ENCODE measurements around the gene MAPK8IP2. TPM values are rescaled to one million over a fixed set of nuclear protein-coding genes. Genes with fewer than 3 reads are reported as not detected.
A peak's percentile ranks its signal among the peaks of the same experiment; 100 is the strongest.

MAPK8IP2 gene
- total and polyA plus RNA-seq, 8 donors: 0.66 to 2.3 (median 1.0) TPM

- Histone ChIP-seq H3K27me3 (peaks cover 0 to 5% of the 10 kb centered on the region in 2 donors), H3K27ac (no peak overlapping the region), H3K36me3 (peaks cover 0 to 54% of the 10 kb centered on the region in 2 donors), H3K4me3 (no peak overlapping the region), H3K4me1 (peaks cover 5 to 13% of the 10 kb centered on the region in 2 donors), H3K9me3 (no peaks in the 10 kb centered on the region)
- ATAC-seq (no peak), DNase-seq (no peak)
- intact Hi-C loops (cut with DNase I): no loop called here
- TF ChIP-seq, protein P1, sequence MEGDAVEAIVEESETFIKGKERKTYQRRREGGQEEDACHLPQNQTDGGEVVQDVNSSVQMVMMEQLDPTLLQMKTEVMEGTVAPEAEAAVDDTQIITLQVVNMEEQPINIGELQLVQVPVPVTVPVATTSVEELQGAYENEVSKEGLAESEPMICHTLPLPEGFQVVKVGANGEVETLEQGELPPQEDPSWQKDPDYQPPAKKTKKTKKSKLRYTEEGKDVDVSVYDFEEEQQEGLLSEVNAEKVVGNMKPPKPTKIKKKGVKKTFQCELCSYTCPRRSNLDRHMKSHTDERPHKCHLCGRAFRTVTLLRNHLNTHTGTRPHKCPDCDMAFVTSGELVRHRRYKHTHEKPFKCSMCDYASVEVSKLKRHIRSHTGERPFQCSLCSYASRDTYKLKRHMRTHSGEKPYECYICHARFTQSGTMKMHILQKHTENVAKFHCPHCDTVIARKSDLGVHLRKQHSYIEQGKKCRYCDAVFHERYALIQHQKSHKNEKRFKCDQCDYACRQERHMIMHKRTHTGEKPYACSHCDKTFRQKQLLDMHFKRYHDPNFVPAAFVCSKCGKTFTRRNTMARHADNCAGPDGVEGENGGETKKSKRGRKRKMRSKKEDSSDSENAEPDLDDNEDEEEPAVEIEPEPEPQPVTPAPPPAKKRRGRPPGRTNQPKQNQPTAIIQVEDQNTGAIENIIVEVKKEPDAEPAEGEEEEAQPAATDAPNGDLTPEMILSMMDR (IDR thresholded peaks at IDR 0.05): no peak
Observed at GRCh38 chr22:50575426-50575941, 25.1 kb upstream of the MAPK8IP2 start.

- TF ChIP-seq, protein P1 (IDR thresholded peaks at IDR 0.05): no peak
- no peak for DNase-seq
- Histone ChIP-seq H3K36me3 (peaks cover 0 to 54% of the 10 kb centered on the region in 2 donors), H3K4me3 (no peak overlapping the region), H3K4me1 (peaks cover 5 to 19% of the 10 kb centered on the region in 2 donors), H3K9me3 (no peaks in the 10 kb centered on the region), H3K27ac (no peak overlapping the region), H3K27me3 (peaks cover 0 to 5% of the 10 kb centered on the region in 2 donors)
- peak; percentile 10 for ATAC-seq
- intact Hi-C loops (cut with DNase I): no loop called here
Observed at GRCh38 chr22:50576070-50576469, 24.5 kb upstream of the MAPK8IP2 start.

DNA sequence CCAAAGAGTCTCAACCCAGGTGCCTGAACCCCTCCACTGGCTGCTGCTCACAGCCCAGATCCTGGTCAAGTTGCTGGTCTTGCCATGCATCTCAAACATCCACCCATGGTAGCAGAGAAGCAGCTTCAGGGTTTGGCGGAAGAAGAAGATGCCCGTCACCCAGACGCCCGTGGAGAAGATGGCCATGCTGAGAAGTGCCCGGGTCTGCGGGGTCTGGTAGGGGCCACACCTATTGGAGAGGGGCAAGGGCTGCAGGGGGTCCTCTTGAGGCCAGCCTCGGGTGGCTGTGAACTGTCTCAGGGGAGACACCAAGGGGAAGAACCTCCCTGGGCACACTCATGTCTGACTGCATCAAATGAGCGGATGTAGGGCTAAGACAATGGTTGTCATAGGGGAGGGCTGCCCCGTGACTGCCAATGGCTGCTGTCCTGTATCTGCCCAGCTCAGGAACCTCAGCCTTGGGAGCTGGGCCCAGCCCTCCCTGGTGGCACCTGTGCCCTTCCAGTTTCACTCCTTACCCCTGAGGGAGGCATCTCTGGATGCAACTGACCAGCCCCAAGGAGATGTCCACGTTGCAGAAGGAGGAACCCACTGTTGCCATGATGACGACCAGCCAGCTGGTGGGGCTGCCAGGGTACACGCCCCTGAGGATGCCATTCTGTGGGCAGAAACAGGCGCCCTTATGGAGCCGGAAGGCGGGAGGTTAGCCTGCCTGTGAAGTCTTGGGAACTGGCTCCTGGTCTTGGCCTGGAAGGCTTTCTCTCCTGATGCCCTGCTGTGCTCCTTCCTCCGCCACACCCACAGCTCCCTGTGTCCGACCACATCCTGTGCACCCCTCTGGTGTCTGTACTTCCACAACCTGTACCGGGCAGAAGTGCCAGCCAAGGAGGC lies 23.5 kb upstream of the MAPK8IP2 start:
- ATAC-seq: no peak
- H3K27me3 ChIP-seq: peaks cover 0 to 5% of the 10 kb centered on the region in 2 donors
- peaks cover 10 to 28% of the 10 kb centered on the region in 2 donors for H3K4me1 ChIP-seq
- TF ChIP-seq, protein P1 (IDR thresholded peaks at IDR 0.05): no peak
- peaks cover 0 to 47% of the 10 kb centered on the region in 2 donors for H3K36me3 ChIP-seq
- intact Hi-C loops (cut with DNase I): no loop called here
- H3K9me3 ChIP-seq: no peaks in the 10 kb centered on the region
- H3K4me3 ChIP-seq: no peak overlapping the region
- H3K27ac ChIP-seq: no peak overlapping the region
- no peak for DNase-seq

DNA sequence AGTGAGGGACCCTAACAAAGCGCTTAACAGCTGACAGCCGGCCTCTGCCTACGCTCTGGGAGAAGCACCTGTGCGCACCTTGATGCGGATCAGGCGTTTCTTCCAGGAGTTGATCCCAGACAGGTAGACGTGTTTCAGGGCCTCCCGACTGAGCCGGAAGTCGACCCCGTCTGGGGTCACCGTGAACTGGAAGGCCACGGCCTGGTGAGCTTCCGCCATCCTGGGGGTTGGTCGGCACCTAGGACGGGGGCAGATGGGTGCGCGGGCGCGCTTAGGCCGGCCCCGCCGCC lies 23.0 kb upstream of the MAPK8IP2 start:
- TF ChIP-seq, protein P1 (IDR thresholded peaks at IDR 0.05): no peak
- Histone ChIP-seq H3K27me3 (peaks cover 0 to 5% of the 10 kb centered on the region in 2 donors), H3K4me1 (peaks cover 10 to 29% of the 10 kb centered on the region in 2 donors), H3K4me3 (no peak overlapping the region), H3K27ac (no peak overlapping the region), H3K9me3 (no peaks in the 10 kb centered on the region), H3K36me3 (peaks cover 0 to 41% of the 10 kb centered on the region in 2 donors)
- intact Hi-C loops (cut with DNase I): no loop called here
- no peak for ATAC-seq
- DNase-seq: no peak

- Histone ChIP-seq H3K27me3 (peaks cover 0 to 5% of the 10 kb centered on the region in 2 donors), H3K9me3 (no peaks in the 10 kb centered on the region), H3K27ac (no peak within 1 kb of the TSS), H3K36me3 (peaks cover 0 to 37% of the 10 kb centered on the region in 2 donors), H3K4me3 (no peak within 1 kb of the TSS), H3K4me1 (peaks cover 10 to 31% of the 10 kb centered on the region in 2 donors)
- intact Hi-C loops (cut with DNase I): no loop called here
- ATAC-seq (no peak), DNase-seq (no peak)
- TF ChIP-seq, protein P1 (IDR thresholded peaks at IDR 0.05): no peak
Observed at GRCh38 chr22:50577987-50578775, 22.4 kb upstream of the MAPK8IP2 start, which contains the start of gene CPT1B. Gene CPT1B, minus strand, starts transcription at chr22:50578427. Its CDS starts 512 bp downstream, at chr22:50577915.
